ENCODE measurements around the gene HPSE.
"Not testable (repeated sequence)": the region's sequence is repeated elsewhere in the genome, so short reads cannot be mapped to it uniquely, and the experiment has no call there.

HPSE gene

DNA sequence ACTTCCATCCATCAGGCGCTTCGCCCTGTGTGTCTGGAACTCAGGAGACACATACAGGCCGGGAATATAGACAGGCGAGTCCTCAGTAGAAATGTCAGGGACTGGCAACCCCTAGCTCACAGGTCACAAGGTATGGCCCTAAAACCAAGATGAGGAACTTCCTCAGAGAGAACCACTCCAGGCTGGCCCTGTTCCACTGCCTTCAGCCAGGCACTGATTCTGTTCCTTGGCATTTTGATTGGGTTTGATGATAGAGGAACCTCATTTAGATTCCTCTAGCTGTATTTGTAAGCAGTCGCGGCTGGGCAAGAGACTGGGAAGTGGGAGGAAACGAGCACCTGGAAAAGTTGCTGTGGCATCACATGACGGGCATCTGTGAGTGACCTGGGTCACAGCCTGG, 8.1 kb downstream of the HPSE start:
- in situ Hi-C loops (cut with HindIII; ENCODE audit: low pct_unique_long_range_greater_than_20kb, low sequenced_read_pairs): no loop called here
- DNase-seq (ENCODE audit: low read depth in 1 of 2, low spot score in 1 of 2): no peak
- TF ChIP-seq JUND (IDR thresholded peaks at IDR 0.05; ENCODE audit: low read depth): no peak

DNA sequence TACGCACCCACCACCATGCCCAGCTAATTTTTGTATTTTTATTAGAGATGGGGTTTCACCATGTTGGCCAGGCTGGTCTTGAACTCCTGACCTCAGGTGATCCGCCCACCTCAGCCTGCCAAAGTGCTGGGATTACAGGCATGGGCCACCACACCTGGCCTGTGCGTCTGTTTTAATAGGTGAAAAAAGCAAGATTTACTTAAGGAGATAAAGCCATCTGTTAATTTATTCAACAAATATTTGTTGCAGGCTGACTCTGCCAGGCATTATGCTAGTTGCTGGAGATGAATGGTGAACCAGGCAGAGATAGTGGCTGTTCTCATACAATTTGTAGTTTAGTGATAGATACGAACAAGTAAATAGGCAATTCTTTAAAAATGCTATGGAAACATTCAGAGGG, 9.3 kb downstream of the HPSE start:
- in situ Hi-C loops (cut with HindIII; ENCODE audit: low pct_unique_long_range_greater_than_20kb, low sequenced_read_pairs): not testable (repeated sequence)

DNA sequence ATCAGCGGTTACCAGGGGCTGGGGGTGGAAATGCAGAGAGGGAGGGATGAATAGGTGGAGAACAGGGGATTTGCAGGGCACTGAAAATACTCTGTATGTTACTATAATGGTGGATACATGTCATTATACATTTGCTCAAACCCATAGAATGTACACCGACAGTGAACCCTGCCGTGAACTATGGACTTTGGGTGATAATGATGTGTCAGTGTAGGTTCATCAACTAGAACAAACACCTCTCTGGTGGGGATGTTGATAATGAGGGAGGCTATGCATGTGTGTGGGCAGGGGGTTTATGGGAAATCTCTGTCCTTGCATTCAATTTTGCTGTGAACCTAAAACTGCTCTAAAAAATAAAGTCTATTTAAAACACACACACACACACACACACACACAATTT, 11.5 kb downstream of the HPSE start:
- DNase-seq (ENCODE audit: low read depth in 1 of 2, low spot score in 1 of 2): no peak
- in situ Hi-C loops (cut with HindIII; ENCODE audit: low pct_unique_long_range_greater_than_20kb, low sequenced_read_pairs): no loop called here

More for the DNA sequence above, 9.3 kb downstream of the HPSE start:
- DNase-seq (ENCODE audit: low read depth in 1 of 2, low spot score in 1 of 2): not testable (repeated sequence)

DNA sequence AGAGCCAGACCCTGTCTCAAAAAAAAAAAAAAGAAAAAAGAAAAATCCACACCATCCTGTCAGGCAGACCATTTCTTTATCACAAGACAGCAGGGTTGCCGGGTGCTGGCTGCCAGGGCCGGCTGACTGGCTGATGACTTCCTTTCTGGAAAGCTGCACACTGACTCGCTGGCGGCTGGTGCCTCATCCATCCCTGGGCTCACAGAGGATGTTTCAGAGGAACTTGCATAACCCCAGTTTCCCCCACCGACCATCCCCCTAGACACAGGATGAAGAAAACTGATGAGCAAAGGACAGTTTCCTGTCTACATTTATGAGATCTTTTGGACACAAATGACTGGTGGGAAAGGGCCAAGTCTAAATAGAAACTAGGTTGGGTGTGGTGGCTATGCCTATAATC, 14.1 kb downstream of the HPSE start:
- no peak for TF ChIP-seq JUND (IDR thresholded peaks at IDR 0.05; ENCODE audit: low read depth)
- DNase-seq (ENCODE audit: low read depth in 1 of 2, low spot score in 1 of 2): no peak
- in situ Hi-C loops (cut with HindIII; ENCODE audit: low pct_unique_long_range_greater_than_20kb, low sequenced_read_pairs): no loop called here

More for the DNA sequence above, 11.5 kb downstream of the HPSE start:
- no peak for TF ChIP-seq JUND (IDR thresholded peaks at IDR 0.05; ENCODE audit: low read depth)

DNA sequence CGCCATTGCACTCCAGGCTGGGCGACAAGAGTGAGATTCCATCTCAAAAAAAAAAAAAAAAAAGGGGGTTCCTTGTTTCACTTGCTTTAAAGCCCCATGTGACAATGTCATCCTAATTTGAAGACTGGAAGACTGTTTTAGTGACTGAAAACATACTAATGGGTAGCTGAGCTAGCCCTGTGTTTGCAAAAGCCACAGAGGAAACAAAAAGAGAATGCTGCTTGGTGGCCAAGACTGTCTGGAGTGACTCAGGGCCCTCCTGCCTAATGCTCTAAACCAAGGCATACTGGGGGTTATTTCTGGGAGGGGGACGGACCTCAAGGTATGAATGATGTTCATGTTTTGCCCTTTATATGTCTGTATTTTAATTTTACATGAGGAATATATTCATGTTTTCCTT, 16.0 kb downstream of the HPSE start:
- in situ Hi-C loops (cut with HindIII; ENCODE audit: low pct_unique_long_range_greater_than_20kb, low sequenced_read_pairs): no loop called here
- no peak for TF ChIP-seq JUND (IDR thresholded peaks at IDR 0.05; ENCODE audit: low read depth)
- DNase-seq (ENCODE audit: low read depth in 1 of 2, low spot score in 1 of 2): no peak

DNA sequence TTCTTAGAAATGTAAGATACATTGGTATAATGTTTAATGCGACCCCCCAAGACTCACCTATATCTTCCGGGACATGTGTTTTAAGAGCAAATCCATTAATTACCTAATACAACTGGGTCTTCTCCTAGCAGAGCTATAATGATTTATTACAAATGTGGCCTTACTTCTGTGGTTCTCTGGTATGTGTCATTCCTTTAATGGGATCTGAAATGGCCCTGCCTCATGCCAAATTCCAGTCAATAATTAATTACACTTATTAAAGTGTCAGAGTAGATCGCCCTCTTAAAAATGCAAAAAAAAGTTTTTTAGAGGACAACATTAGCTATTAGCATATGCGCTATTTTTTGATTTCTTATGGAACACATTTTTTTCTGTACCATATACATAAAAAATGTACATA, 17.0 kb downstream of the HPSE start:
- TF ChIP-seq JUND (IDR thresholded peaks at IDR 0.05; ENCODE audit: low read depth): no peak
- in situ Hi-C loops (cut with HindIII; ENCODE audit: low pct_unique_long_range_greater_than_20kb, low sequenced_read_pairs): no loop called here
- DNase-seq (ENCODE audit: low read depth in 1 of 2, low spot score in 1 of 2): no peak

DNA sequence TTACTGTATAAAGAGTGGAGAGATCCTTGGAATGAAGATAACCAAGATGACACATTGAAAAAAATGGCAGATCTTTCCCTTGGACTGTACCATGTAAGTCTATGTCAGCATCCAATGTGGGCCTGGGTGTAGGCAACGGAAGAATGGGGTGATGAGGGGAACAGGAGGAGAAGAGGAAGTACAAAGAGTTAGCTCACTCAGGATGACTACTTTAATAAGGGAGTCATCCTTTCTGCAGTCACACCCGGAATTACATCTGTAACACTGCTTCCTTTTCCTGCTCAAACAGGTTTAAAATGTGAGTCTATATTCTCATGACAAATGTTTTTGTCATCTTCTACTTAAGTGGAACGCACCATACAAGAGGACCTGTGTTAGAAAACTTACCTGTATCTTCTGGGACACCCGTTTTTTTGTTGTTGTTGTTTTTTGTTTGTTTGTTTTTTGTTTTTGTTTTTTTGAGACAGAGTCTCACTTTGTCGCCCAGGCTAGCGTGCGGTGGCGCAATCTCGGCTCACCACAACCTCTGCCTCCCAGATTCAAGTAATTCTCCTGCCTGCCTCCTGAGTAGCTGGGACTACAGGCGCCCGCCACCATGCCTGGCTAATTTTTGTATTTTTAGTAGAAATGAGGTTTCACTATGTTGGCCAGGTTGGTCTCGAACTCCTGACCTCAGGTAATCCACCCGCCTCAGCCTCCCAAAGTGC, 18.0 kb downstream of the HPSE start:
- no peak for DNase-seq (ENCODE audit: low read depth in 1 of 2, low spot score in 1 of 2)
- in situ Hi-C loops (cut with HindIII; ENCODE audit: low pct_unique_long_range_greater_than_20kb, low sequenced_read_pairs): no loop called here
- no peak for TF ChIP-seq JUND (IDR thresholded peaks at IDR 0.05; ENCODE audit: low read depth)

DNA sequence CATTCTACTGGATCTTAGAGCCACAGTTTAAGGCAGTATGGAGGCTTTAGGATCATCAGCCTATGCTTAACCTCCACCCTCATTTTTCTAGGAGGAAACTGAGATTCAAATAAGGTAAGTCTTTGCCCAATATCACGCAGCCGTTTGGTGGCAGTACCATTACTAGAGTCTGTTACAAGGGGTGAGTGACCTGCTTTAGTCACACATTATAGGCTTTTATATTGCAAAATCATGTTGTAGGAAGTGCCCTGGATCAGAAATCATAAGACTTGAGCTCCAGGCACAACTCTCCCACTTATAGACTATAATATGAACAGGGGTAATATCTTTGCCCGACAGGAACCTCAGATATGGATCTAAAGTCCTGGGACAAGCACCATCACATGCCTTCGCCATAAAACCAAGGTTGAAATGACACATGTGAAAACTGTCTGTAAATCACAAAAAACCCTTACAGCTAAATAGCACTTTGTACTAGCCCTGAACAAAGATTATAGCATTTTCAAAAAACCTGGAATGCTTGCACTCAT, 19.2 kb downstream of the HPSE start:
- TF ChIP-seq JUND (IDR thresholded peaks at IDR 0.05; ENCODE audit: low read depth): no peak
- in situ Hi-C loops (cut with HindIII; ENCODE audit: low pct_unique_long_range_greater_than_20kb, low sequenced_read_pairs): no loop called here
- no peak for DNase-seq (ENCODE audit: low read depth in 1 of 2, low spot score in 1 of 2)

DNA sequence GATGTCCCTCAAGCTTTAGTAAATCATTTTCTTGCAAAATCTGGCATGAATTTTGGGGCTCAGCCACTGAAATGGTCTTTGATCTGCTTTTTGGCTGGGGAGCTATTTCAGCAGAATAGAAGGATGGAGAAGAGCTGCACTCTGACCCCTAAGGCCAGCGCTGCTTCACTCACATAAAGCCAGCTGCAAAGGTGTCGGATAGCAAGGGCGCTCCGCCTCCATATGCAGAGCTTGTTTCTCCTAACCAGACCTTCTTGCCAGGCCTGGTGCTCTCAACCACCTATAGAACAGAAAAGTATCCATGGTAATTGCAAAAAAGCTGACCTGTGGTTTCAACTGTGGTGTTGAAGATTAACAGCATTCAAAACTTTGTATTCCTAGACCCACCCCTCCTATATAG, 26.0 kb downstream of the HPSE start:
- in situ Hi-C loops (cut with HindIII; ENCODE audit: low pct_unique_long_range_greater_than_20kb, low sequenced_read_pairs): no loop called here
- DNase-seq (ENCODE audit: low read depth in 1 of 2, low spot score in 1 of 2): no peak
- no peak for TF ChIP-seq JUND (IDR thresholded peaks at IDR 0.05; ENCODE audit: low read depth)

DNA sequence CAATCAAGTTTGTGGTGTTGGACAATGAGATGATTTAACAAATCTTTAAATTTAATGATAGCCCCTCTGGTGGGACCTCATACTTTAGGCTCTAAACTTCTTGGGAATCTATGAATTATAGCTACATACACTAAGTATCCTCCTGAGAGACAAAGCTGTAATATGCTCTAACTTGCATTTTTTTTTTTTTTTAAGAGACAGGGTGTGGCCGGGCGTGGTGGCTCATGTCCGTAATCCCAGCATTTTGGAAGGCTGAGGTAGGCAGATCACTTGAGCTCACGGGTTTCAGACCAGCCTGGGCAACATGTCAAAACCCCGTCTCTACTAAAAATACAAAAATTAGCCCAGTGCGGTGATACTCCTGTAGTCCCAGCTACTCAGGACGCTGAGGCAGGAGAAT, 26.7 kb downstream of the HPSE start:
- no peak for DNase-seq (ENCODE audit: low read depth in 1 of 2, low spot score in 1 of 2)
- in situ Hi-C loops (cut with HindIII; ENCODE audit: low pct_unique_long_range_greater_than_20kb, low sequenced_read_pairs): no loop called here
- TF ChIP-seq JUND (IDR thresholded peaks at IDR 0.05; ENCODE audit: low read depth): no peak

DNA sequence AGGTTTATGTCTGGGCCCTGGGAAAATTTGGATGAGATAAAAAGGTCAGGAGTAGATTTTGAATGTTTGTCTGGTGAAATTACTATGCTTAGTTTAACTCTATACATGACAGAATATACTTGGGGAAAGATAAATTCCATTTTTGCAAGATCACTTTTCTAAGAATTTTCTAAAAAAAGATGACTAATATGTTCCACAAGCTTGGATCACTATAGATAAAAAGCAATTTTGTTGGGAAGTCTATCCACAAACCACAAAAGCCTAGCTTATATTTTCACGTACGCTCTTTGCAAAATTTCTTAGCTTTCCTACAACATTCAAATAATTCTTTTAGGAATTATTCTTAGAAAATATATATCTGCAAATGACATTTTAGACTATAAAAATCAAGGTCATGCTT, 29.5 kb downstream of the HPSE start:
- in situ Hi-C loops (cut with HindIII; ENCODE audit: low pct_unique_long_range_greater_than_20kb, low sequenced_read_pairs): no loop called here
- DNase-seq (ENCODE audit: low read depth in 1 of 2, low spot score in 1 of 2): no peak
- no peak for TF ChIP-seq JUND (IDR thresholded peaks at IDR 0.05; ENCODE audit: low read depth)

DNA sequence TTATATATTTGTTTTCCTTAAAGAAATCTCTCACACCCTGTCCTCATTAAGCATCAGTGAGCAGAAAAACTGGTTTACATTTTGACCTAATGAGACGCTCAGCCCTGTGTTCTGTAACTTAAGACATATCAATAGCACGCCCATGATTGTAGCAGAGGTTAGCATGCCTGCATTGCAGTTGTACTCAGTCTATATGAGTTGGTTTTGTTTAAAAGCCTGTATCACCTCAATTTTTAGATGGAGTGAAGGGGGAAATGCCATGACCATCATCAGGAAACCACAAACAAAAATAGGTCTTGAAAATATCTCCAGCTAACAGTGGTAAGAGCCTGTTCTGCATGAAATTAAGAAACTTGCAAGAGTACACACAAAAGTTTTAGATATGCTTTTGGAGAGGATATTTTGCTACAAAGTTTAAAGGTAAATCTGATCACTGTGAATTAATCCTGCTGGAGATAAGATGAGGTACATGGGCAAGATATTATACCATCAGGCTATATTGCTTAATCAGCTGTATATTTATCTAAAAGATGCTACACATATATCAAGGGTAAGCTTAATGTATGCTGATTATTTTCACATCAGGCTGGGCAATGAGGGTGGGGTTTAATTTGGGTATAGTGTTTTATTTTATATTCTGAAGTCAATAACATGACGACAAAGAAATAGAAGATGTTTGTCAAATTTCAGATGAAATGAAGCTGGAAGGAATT, 36.9 kb downstream of the HPSE start:
- no peak for DNase-seq (ENCODE audit: low read depth in 1 of 2, low spot score in 1 of 2)
- in situ Hi-C loops (cut with HindIII; ENCODE audit: low pct_unique_long_range_greater_than_20kb, low sequenced_read_pairs): no loop called here
- TF ChIP-seq JUND (IDR thresholded peaks at IDR 0.05; ENCODE audit: low read depth): no peak

DNA sequence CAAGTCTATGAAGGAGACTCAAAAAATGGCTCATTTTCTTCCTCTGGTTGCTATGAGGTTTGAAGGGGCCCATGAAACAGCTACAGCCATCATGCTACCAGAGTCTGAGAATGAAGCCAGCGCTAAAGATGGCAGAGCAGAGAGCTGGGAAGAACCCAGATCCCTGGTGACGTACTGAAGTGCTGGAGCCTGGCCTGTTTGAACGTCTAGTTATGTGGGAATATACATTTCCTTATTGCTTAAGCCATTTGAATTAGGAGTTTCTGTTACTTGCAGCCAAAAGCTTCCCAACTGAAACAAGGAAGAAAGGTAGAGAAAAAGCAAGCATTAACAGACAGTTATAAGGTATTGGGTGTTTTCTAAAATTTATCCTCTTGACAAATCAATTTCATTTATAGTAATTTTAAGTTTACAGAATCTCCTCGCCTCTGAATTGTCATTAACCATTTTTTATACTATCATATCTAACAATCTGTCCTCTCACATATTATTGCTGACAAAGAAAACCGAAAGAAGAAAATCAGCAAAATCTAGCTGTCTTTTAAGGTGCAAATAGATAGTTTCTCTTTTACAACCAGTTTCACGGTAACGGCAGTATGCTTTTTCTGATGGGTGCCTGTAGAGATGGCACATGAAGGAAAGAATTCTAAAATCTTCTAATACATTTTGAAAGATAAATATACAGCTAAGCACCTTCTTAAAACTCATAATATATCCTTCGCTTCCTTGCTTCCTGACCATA, 41.2 kb downstream of the HPSE start:
- no peak for DNase-seq (ENCODE audit: low read depth in 1 of 2, low spot score in 1 of 2)
- in situ Hi-C loops (cut with HindIII; ENCODE audit: low pct_unique_long_range_greater_than_20kb, low sequenced_read_pairs): no loop called here
- TF ChIP-seq JUND (IDR thresholded peaks at IDR 0.05; ENCODE audit: low read depth): no peak

DNA sequence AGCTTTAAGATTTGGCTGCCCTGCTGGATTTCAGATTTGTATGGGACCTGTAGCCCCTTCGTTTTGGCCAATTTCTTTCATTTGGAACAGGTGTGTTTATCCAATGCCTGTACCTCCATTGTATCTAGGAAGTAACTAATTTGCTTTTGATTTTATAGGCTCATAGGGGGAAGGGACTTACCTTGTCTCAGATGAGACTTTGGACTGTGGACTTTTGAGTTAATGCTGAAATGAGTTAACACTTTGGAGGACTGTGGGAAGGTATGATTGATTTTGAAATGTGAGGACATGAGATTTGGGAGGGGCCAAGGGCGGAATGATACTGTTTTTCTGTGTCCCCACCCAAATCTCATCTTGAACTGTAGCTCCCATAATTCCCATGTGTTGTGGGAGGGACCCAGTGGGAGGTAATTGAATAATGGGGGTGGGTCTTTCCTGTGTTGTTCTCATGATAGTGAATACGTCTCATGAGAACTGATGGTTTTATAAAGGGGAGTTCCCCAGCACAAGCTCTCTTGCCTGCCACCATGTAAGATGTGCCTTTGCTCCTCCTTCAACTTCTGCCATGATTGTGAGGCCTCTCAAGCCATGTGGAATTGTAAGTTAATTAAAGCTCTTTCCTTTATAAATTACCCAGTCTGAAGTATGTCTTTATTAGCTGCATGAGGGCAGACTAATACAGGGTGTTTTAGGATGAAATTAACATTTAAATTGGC, 44.4 kb downstream of the HPSE start:
- in situ Hi-C loops (cut with HindIII; ENCODE audit: low pct_unique_long_range_greater_than_20kb, low sequenced_read_pairs); DNase-seq (ENCODE audit: low read depth in 1 of 2, low spot score in 1 of 2): not testable (repeated sequence)

DNA sequence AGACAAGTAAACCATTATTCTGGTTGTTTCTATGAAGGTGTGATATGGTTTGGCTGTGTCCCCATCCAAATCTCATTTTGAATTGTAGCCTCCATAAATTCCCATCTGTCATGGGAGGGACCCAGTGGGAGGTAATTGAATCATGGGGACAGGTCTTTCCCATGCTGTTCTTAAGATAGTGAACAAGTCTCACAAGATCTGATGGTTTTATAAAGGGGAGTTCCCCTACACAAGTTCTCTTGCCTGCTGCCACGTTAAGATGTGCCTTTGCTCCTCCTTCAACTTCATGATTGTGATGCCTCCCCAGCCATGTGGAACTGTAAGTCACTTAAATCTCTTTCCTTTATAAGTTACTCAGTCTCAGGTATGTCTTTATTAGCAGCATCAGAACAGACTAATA, 46.3 kb downstream of the HPSE start:
- in situ Hi-C loops (cut with HindIII; ENCODE audit: low pct_unique_long_range_greater_than_20kb, low sequenced_read_pairs); DNase-seq (ENCODE audit: low read depth in 1 of 2, low spot score in 1 of 2): not testable (repeated sequence)
